Right renal pelvis (tissue), 4 donors: ENCODE data around the gene CDH15. TPM values are rescaled to one million over a fixed set of nuclear protein-coding genes. Genes with fewer than 3 reads are reported as not detected.
A peak's percentile ranks its signal among the peaks of the same experiment; 100 is the strongest.

Experiments used
- DNase-seq, 4 donors: peaks; one replicate each; pipeline ENCODE4 v3.0.0-alpha.2; 2013; ENCODE audit warnings: low read depth in 4 of 4, low spot score in 3 of 4, missing footprints in 1 of 4
- polyA plus RNA-seq, 4 donors: library from polyadenylated mRNA; unstranded; fragments of 120-200 nt; gene quantifications; one replicate each; pipeline ENCODE4 v1.2.1, GENCODE V29; 2013; ENCODE audit not compliant: insufficient read length in 4 of 4

The CDH15 gene
- 1 to 10 TPM; 1.6 to 3.1 (median 1.8) TPM for polyA plus RNA-seq

GRCh38 chr16:89171216-89172170 lies at the start of gene CDH15:
CDH15 (plus strand) TSS chr16:89171748; CDS start chr16:89171832, 84 bp downstream.
- peak; percentile 76 to 79 (median 78) for DNase-seq

DNA sequence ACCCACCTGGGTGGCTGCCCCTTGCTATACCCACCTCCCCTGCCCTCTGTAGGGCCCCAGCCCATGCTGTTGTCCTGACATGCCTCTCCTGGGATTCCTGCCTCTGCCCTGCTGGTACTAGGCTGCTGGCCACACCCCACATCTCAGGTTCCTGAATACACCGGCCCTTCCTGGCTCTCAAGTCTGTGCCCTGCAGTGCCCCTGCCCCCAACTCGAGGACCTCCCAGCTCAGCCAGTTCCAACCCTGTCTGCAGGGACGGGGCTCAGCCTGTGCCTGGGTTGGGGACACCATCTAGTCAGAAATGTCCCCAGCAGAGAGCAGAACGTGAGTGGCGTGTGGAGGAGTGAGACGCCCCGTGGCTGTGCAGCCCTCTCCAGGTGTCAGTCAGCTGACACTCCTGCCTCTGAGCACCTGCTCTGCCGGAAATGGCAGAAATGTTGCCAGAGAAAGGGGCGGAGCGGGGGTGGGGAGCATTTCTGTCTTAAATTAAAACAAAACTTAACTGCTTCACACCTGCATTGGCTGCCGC lies 49.2 kb upstream of the CDH15 start:
- DNase-seq: no peak

- no peak for DNase-seq
Observed at GRCh38 chr16:89123001-89123830, 48.3 kb upstream of the CDH15 start.

- DNase-seq: no peak
Observed at GRCh38 chr16:89123831-89124100, 47.8 kb upstream of the CDH15 start.

DNA sequence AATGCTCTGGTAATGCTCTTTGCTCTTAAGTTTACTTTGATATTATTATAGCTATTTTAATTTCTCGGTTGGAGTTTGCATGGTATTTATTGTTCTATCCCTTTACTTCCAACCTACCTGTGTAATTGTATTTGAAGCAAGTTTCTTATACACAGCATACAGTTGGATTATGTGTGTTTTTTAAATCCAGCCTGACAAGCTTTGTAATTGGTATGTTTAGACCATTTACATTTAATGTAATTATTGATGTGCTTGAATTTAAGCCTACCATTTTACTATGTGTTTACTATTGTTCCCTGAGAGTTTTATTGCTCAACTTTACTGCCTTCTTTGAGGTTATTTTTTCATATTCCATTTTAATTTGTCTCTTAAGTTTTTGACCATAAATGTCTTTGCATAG lies 42.2 kb upstream of the CDH15 start:
- DNase-seq: no peak

GRCh38 chr16:89130448-89130847 lies 41.1 kb upstream of the CDH15 start:
- no peak for DNase-seq

- DNase-seq: no peak
Observed at GRCh38 chr16:89131783-89132182, 39.8 kb upstream of the CDH15 start.

DNA sequence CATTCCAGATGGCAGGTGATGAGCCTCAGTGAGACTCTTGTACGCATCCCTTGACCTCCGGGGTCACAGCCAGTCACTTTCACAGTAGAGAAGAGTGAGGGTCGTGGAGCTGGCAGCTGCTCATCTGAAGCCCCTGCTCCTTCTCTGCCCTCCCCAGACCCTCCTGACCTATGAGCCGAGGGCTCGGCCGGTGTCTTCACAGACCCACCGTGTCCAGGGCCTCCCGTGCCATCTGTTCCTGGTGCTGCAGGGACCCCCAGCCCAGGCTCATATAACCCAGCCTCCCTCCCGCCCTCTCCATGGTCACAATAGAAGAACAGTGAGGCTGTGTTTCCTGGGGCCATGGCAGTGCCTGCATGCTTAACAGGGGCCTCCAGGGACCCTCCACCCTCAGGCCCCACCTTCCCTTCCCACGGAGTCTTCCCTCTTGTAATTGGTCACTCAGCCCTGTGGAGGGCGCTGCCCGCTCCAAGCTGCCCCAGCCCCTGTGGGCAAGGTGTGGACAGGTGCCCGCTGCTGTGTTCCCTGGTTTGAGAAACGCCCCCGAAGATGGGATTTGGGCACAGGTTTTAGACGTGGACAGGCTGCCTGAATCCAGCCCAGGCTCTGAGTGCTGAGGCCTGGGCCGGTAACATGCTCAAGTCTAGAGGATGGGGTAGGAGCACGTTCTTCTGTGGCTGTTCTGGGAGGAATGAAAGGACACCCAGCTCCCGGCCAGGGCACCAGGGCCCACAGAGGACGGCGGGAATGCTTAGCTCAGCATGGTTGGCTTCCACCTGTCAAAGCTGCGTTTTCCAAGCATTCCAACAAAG lies 39.1 kb upstream of the CDH15 start:
- no peak for DNase-seq

GRCh38 chr16:89133457-89134127 lies 38.0 kb upstream of the CDH15 start:
- DNase-seq: no peak

GRCh38 chr16:89134269-89134668 lies 37.3 kb upstream of the CDH15 start:
- DNase-seq: no peak

DNA sequence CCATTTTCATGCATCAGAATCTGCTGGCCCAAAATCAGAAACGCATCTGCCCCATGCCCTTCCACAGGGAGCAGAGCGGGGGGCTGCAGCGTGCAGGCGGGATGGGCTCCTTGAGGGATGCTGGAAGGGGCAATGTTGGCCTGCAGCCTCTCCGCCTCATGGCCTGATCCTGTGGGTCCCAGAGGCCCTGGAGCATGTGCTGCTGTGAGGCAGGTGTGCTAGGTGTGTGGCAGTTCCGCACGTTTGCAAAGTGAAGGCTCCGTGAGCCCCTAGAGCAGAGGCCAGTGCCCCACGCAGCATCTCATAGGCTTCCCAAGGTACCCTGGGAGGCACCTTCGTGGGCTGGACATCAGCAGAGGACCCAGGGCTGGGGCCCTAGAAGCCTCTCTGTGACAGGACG lies 36.4 kb upstream of the CDH15 start:
- no peak for DNase-seq

DNA sequence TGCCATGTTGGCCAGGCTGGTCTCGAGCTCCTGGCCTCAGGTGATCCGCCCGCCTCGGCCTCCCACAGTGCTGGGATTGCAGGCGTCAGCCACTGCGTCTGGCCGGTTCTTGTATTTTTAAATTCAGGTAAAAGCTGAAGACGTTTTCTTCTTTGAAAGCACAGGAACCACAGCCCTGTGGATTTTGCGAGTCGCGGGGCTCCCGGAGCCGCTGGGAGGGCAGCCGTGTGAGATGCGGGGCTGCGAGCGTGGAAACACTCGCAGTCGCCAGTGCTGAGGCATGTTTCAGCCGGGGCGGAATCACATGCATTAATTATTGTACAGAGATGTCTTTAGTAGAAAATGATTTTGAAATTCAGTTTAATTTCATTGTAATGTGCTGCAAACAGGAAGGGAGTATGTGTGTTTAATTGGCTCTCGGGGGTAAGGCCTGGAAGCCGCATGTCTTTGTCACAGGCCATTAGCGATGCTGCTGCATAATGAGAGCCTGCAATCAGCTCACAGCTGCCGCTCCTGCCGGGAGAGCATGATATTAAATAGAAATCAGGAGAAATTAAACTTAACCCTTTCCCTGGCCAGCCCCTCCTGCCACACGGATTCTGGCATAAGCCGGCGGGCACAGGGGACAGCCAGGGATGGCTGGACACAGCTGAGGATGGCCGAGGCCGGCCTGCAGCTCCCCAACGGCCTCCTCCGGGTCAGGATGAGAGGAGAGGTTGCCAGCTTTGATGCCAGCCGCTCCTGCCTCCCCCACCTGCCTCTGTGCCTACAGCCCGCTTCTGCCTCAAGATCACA lies 35.4 kb upstream of the CDH15 start:
- DNase-seq: no peak

- DNase-seq: no peak
Observed at GRCh38 chr16:89136931-89137330, 34.6 kb upstream of the CDH15 start.

DNA sequence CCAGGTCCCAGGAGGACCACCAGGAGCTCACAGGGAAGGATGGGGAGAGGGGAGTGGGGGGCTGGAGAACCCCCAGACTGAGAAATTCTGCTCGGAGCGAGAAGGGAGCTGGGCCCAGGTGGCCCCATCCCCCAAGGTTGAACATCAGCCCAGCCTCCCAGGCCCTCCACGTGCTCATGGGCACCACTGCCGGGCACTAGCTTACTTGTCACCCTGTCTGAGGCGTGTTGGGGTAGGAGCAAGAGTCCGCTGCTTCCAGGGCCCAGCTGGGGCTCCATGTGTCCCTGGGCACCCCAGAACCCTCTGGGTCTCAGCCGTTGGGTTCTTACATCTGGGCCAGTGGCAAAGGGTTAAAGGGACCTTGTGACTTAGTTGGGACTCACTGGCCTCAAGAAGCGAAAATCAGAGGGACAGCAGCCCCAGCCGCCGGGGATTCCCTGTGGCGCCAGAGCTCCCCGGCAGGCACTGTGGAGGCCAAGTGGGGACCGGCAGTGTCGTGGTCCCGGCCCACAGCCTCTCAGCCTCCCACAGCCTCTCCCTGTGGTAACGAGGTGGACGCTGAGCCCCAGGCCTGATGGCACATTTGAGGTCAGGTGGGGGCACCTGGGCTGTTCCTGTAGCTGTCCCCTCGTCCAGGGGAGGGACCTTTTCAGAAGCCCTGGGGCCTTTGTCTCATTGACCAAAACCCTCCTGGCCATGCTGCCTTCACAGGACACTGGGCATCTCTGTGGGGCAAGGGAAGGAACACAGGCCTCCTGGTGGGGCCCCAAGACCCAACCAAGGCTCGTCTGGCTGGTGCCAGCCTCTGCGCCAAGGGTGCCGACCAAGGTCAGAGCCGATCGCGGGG lies 33.7 kb upstream of the CDH15 start:
- no peak for DNase-seq

DNA sequence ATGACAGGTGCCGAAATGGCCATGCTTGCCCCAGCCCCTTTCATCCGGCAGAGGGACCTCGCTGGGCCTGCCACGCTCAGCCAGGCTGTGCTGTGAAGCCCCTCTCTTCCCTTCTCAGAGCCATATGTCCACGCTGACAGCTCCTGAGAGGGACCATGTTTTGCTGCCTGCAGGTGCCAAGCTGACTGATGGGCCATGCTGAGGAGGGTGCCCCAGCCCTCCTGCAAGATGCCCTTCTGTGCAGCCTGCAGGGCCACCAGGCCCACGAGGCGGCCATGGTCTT lies 33.1 kb upstream of the CDH15 start:
- DNase-seq: no peak

DNA sequence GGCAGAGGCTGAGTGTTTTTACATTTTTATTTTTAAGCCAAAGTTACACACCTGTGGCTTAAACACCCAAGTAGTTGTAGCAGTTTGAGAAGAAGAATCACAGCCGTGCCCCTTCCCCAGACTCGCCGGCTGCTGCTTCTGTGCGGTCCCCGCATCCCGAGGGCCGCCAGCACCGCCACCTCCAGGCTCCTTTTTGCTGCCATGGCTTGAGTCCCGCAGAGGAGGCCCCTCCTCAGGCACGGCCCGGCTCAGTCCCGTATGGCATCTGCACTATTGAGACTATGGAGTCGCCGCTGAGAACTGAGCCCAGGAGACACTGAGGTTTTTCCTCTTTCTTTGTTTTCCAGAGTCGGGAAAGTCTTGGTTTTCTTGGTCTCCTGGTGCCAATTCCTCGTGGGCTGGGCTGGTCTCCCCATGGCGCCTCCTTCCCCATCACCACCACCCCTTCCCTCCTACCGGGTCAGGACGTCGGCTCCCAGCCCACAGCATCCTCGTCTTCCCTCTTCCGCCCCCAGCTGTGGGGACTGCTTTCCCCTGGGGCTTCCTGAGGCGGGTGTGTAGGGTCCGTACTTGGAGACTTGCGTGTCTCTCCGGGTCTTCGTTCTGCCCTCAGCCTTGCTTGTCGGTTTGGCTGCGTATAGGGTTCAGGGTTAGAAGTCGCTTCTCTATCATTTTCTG lies 32.6 kb upstream of the CDH15 start:
- DNase-seq: no peak

- DNase-seq: no peak
Observed at GRCh38 chr16:89139907-89140361, 31.6 kb upstream of the CDH15 start.

DNA sequence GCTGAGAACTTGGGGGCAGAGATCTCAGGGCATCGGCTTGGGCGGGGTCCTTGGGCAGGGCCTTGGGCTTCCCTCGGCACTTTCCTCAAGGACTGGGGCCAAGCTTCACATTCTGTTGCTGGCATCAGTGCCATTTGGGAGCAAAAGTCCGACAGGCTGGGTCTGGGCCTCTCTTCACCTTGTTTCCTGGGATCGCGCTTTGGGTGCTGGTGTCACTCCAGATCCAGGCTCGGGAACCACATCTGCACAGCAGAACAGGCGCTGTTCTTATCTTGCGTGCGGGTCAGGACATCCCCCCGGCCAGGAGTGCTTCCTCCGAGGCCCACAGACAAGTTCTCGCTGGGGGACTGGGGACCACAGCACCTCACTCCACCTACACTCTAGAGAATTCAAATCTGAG lies 31.1 kb upstream of the CDH15 start:
- DNase-seq: no peak
